Activated CD8-positive, alpha-beta memory T cell treated with anti-CD3 and anti-CD28 coated beads, Interleukin-2, amount 10 ng/mL, durations not matched to agents 7 days and 5 days (primary cell): ENCODE results near the gene ZMYM2. TPM values are rescaled to one million over a fixed set of nuclear protein-coding genes. Genes with fewer than 3 reads are reported as not detected.
"Not testable (repeated sequence)": the region's sequence is repeated elsewhere in the genome, so short reads cannot be mapped to it uniquely, and the experiment has no call there.

Experiments
- ATAC-seq: fragments of 150-1000 bp; cut with Tn5 transposase; one replicate; pipeline ENCODE4 v1.10.0; 2021; ENCODE audit warnings: moderate library complexity
- CTCF ChIA-PET: fragments of 350-600 bp; sonication (Branson Sonifier 250); formaldehyde crosslinking; loops from one replicate; lab custom pipeline; 2021; ENCODE audit warnings: antibody characterized with exemption; lab: Charles Lee
- DNase-seq: peaks from one replicate; pipeline ENCODE4 v3.0.0-alpha.2; 2020
- H3K27ac Mint-ChIP-seq: one replicate; pipeline ENCODE4 v1.8.0; 2021; ENCODE audit warnings: mild to moderate bottlenecking, mixed read lengths
- H3K27me3 Mint-ChIP-seq: one replicate; pipeline ENCODE4 v1.8.0; 2021; ENCODE audit warnings: mixed read lengths
- H3K36me3 Mint-ChIP-seq: one replicate; pipeline ENCODE4 v1.8.0; 2021; ENCODE audit warnings: mild to moderate bottlenecking, mixed read lengths
- H3K4me1 Mint-ChIP-seq: one replicate; pipeline ENCODE4 v1.8.0; 2021; ENCODE audit warnings: mixed read lengths
- H3K4me3 Mint-ChIP-seq: one replicate; pipeline ENCODE4 v1.8.0; 2021; ENCODE audit warnings: mild to moderate bottlenecking, moderate library complexity, mixed read lengths
- H3K9me3 Mint-ChIP-seq: one replicate; pipeline ENCODE4 v1.8.0; 2022; ENCODE audit warnings: low read depth, mixed read lengths
- total RNA-seq, 2 experiments: library from RNA; stranded (reverse); gene quantifications; one replicate each; pipeline ENCODE4 v1.2.3, GENCODE V29; 2021

ZMYM2 gene
- total RNA-seq, 2 experiments from 2014 or later: 51.6 to 67.6 TPM

- DNase-seq, H3K27ac Mint-ChIP-seq, H3K4me3 Mint-ChIP-seq, H3K4me1 Mint-ChIP-seq, H3K9me3 Mint-ChIP-seq, H3K27me3 Mint-ChIP-seq, ATAC-seq: not testable (repeated sequence)
- CTCF ChIA-PET: interaction anchor here (0.7 kb wide), 1 partner anchor 55 kb away, joined by 3 read pairs; no protein-coding TSS in a partner anchor
- H3K36me3 Mint-ChIP-seq: peaks cover 59% of the 10 kb centered on the region
These were observed 84.1 kb downstream of the ZMYM2 start for GRCh38 chr13:20042603-20043002.

GRCh38 chr13:20043207-20043925, 84.8 kb downstream of the ZMYM2 start:
- no peak overlapping the region for H3K4me3 Mint-ChIP-seq

GRCh38 chr13:20044086-20044485, 85.6 kb downstream of the ZMYM2 start:
- no peak overlapping the region for H3K4me3 Mint-ChIP-seq
- no peaks in the 10 kb centered on the region for H3K27me3 Mint-ChIP-seq
- H3K36me3 Mint-ChIP-seq: peaks cover 49% of the 10 kb centered on the region
- peaks cover 9% of the 10 kb centered on the region for H3K4me1 Mint-ChIP-seq
- ATAC-seq (no peak), DNase-seq (no peak)
- H3K9me3 Mint-ChIP-seq: no peaks in the 10 kb centered on the region
- CTCF ChIA-PET: interaction anchor here (0.6 kb wide), 1 partner anchor 306 kb away, joined by 4 read pairs; no protein-coding TSS in a partner anchor
- no peak overlapping the region for H3K27ac Mint-ChIP-seq

More at GRCh38 chr13:20043207-20043925, 84.8 kb downstream of the ZMYM2 start:
- H3K27ac Mint-ChIP-seq: no peak overlapping the region
- ATAC-seq (no peak), DNase-seq (no peak)
- CTCF ChIA-PET: no interaction called here
- no peaks in the 10 kb centered on the region for H3K9me3 Mint-ChIP-seq
- no peaks in the 10 kb centered on the region for H3K27me3 Mint-ChIP-seq
- peaks cover 4% of the 10 kb centered on the region for H3K4me1 Mint-ChIP-seq
- H3K36me3 Mint-ChIP-seq: peaks cover 52% of the 10 kb centered on the region

GRCh38 chr13:20045950-20046548, 87.5 kb downstream of the ZMYM2 start:
- Mint-ChIP-seq H3K27ac (peak overlapping the region; percentile 7), H3K4me3 (no peak overlapping the region), H3K27me3 (no peaks in the 10 kb centered on the region), H3K36me3 (peaks cover 36% of the 10 kb centered on the region), H3K4me1 (peaks cover 22% of the 10 kb centered on the region), H3K9me3 (no peaks in the 10 kb centered on the region)
- no peak for ATAC-seq
- DNase-seq: no peak
- CTCF ChIA-PET: no interaction called here

- peak overlapping the region; percentile 78 for H3K27ac Mint-ChIP-seq
- no peaks in the 10 kb centered on the region for H3K27me3 Mint-ChIP-seq
- no peaks in the 10 kb centered on the region for H3K9me3 Mint-ChIP-seq
- ATAC-seq (peak; percentile 77), DNase-seq (no peak)
- peaks cover 34% of the 10 kb centered on the region for H3K36me3 Mint-ChIP-seq
- peak overlapping the region; percentile 71 for H3K4me3 Mint-ChIP-seq
- peaks cover 22% of the 10 kb centered on the region for H3K4me1 Mint-ChIP-seq
- CTCF ChIA-PET: interaction anchor here (0.6 to 2.2 kb wide), 3 partner anchors 13 to 78 kb away, joined by 3 to 7 read pairs (median 3); no protein-coding TSS in a partner anchor
These were observed 91.3 kb downstream of the ZMYM2 start for GRCh38 chr13:20049558-20050473.

- H3K4me1 Mint-ChIP-seq: peaks cover 22% of the 10 kb centered on the region
- H3K36me3 Mint-ChIP-seq: peaks cover 43% of the 10 kb centered on the region
- no peak for DNase-seq
- H3K4me3 Mint-ChIP-seq: no peak overlapping the region
- no peak for ATAC-seq
- H3K27ac Mint-ChIP-seq: no peak overlapping the region
- H3K9me3 Mint-ChIP-seq: no peaks in the 10 kb centered on the region
- CTCF ChIA-PET: no interaction called here
- H3K27me3 Mint-ChIP-seq: no peaks in the 10 kb centered on the region
These were observed 92.8 kb downstream of the ZMYM2 start for GRCh38 chr13:20051366-20051765.

- Mint-ChIP-seq H3K27ac (no peak overlapping the region), H3K36me3 (peaks cover 45% of the 10 kb centered on the region), H3K4me3 (no peak overlapping the region), H3K9me3 (no peaks in the 10 kb centered on the region), H3K4me1 (peaks cover 22% of the 10 kb centered on the region), H3K27me3 (no peaks in the 10 kb centered on the region)
- no peak for ATAC-seq
- no peak for DNase-seq
- CTCF ChIA-PET: no interaction called here
These were observed 94.5 kb downstream of the ZMYM2 start for GRCh38 chr13:20053016-20053415.

- Mint-ChIP-seq H3K4me3 (no peak overlapping the region), H3K4me1 (peaks cover 21% of the 10 kb centered on the region), H3K9me3 (no peaks in the 10 kb centered on the region), H3K27ac (no peak overlapping the region), H3K27me3 (no peaks in the 10 kb centered on the region), H3K36me3 (peaks cover 39% of the 10 kb centered on the region)
- no peak for DNase-seq
- CTCF ChIA-PET: no interaction called here
- no peak for ATAC-seq
These were observed 95.4 kb downstream of the ZMYM2 start for GRCh38 chr13:20053891-20054290.

- DNase-seq: no peak
- Mint-ChIP-seq H3K27ac (no peak overlapping the region), H3K36me3 (peaks cover 39% of the 10 kb centered on the region), H3K4me1 (peaks cover 16% of the 10 kb centered on the region), H3K27me3 (no peaks in the 10 kb centered on the region), H3K4me3 (no peak overlapping the region), H3K9me3 (no peaks in the 10 kb centered on the region)
- CTCF ChIA-PET: no interaction called here
- ATAC-seq: no peak
These were observed 96.1 kb downstream of the ZMYM2 start for GRCh38 chr13:20054586-20054985.

GRCh38 chr13:20057214-20057613, 98.7 kb downstream of the ZMYM2 start:
- Mint-ChIP-seq H3K27me3 (no peaks in the 10 kb centered on the region), H3K4me1 (peaks cover 6% of the 10 kb centered on the region), H3K9me3 (no peaks in the 10 kb centered on the region), H3K27ac (no peak overlapping the region), H3K36me3 (peaks cover 38% of the 10 kb centered on the region), H3K4me3 (no peak overlapping the region)
- DNase-seq (no peak), ATAC-seq (no peak)
- CTCF ChIA-PET: no interaction called here

GRCh38 chr13:20057963-20058362, 99.4 kb downstream of the ZMYM2 start:
- H3K27me3 Mint-ChIP-seq: no peaks in the 10 kb centered on the region
- H3K4me3 Mint-ChIP-seq: no peak overlapping the region
- no peak for ATAC-seq
- H3K9me3 Mint-ChIP-seq: no peaks in the 10 kb centered on the region
- peaks cover 32% of the 10 kb centered on the region for H3K36me3 Mint-ChIP-seq
- H3K27ac Mint-ChIP-seq: no peak overlapping the region
- CTCF ChIA-PET: no interaction called here
- H3K4me1 Mint-ChIP-seq: peaks cover 6% of the 10 kb centered on the region
- DNase-seq: no peak

- Mint-ChIP-seq H3K27me3 (no peaks in the 10 kb centered on the region), H3K9me3 (no peaks in the 10 kb centered on the region), H3K4me3 (no peak overlapping the region), H3K36me3 (peaks cover 32% of the 10 kb centered on the region), H3K4me1 (peaks cover 6% of the 10 kb centered on the region), H3K27ac (no peak overlapping the region)
- CTCF ChIA-PET: no interaction called here
- ATAC-seq (no peak), DNase-seq (no peak)
These were observed 99.9 kb downstream of the ZMYM2 start for GRCh38 chr13:20058476-20058875.

GRCh38 chr13:20064128-20064527, 105.6 kb downstream of the ZMYM2 start:
- Mint-ChIP-seq H3K27me3 (no peaks in the 10 kb centered on the region), H3K4me1 (peaks cover 3% of the 10 kb centered on the region), H3K9me3 (no peaks in the 10 kb centered on the region), H3K4me3 (no peak overlapping the region), H3K36me3 (peaks cover 36% of the 10 kb centered on the region), H3K27ac (no peak overlapping the region)
- DNase-seq (peak; percentile 44), ATAC-seq (peak; percentile 60)
- CTCF ChIA-PET: no interaction called here
